Stimulated activated CD8-positive, alpha-beta memory T cell treated with anti-CD3 and anti-CD28 coated beads, Interleukin-12 subunit alpha, Interleukin-12 subunit beta, amount 100 ng/mL, for 1 hour (primary cell): ENCODE results near the gene MAGEB6B.
"Not testable (repeated sequence)": the region's sequence is repeated elsewhere in the genome, so short reads cannot be mapped to it uniquely, and the experiment has no call there.

ENCODE experiments used
- DNase-seq: peaks from one replicate; pipeline ENCODE4 v3.0.0-alpha.2; 2020; ENCODE audit warnings: low read depth

Gene MAGEB6B

GRCh38 chrX:26160301-26160700 is at the start of gene MAGEB6B:
TSS of gene MAGEB6B (plus strand) at chrX:26160601. CDS start at chrX:26160601, 0 bp downstream.
- DNase-seq, result no peak

- no peak for DNase-seq
Observed at GRCh38 chrX:26138274-26138673, 22.1 kb upstream of the MAGEB6B start, which contains the start of gene MAGEB18. TSS of gene MAGEB18 (plus strand) at chrX:26138343. CDS start at chrX:26138986, 643 bp downstream.

GRCh38 chrX:26146024-26146423 is 14.4 kb upstream of the MAGEB6B start:
- no peak for DNase-seq

GRCh38 chrX:26192204-26192603 is 31.8 kb downstream of the MAGEB6B start, which contains the start of gene MAGEB6:
TSS of gene MAGEB6 (plus strand) at chrX:26192440. CDS start at chrX:26193847, 1,407 bp downstream.
- no peak for DNase-seq

GRCh38 chrX:26203561-26203960 is 43.2 kb downstream of the MAGEB6B start:
- no peak for DNase-seq

GRCh38 chrX:26204717-26205116 is 44.3 kb downstream of the MAGEB6B start:
- not testable (repeated sequence) for DNase-seq

- DNase-seq, result no peak
Observed at GRCh38 chrX:26208012-26208411, 47.6 kb downstream of the MAGEB6B start.
